Left forelimb (tissue), 1 donor: Measurements from ENCODE around the gene TTC32.

Experiments used
- DNase-seq: peaks from one replicate; pipeline ENCODE4 v3.0.0-alpha.2; 2018; ENCODE audit warnings: low spot score

Gene TTC32

DNA sequence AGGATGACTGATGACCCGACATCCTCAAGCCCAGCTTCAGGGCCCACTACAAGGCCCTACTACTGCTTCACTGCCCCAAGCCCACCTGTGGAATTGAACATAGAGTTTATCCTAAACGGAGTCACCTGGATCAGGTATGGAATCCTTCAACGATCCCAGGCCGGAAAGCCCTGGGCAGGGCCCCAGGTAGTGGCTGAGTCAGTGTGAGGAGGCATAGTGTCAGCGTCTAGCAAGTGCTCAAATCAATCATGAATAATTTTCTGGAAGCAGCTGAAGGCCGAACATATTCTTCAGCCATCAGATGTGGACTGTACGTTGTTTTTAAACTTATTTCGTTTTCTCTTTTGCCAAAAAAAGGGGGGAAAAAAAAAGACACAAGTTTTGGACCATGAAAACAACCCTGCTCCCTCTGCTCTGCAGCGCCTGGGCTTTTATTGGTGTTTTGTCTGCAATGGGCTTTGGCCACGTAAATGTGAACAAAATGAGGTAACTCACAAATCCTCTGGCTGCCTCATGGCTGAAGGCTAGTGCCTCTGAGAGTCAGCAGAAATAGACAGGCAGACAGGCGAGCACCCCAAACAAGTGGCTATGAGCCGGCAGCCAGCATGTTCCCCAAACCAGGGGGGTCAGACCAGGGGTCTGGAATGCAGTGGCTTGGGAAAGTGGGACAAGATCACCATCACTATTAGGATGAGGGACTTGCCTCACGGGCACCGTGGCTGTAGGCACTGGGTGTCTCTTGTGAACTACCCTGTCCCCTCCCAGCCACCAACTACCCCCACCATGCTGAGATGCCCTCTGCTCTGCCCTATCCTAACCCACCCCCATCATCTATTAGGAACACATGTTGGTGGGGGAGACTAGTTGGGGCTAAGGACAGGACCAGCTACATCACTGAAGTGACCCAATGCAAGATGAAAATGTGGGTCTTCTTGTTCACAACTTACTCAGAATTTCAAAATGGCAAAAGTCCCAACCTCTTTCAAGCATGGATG, 51.4 kb downstream of the TTC32 start:
- DNase-seq, result peak; percentile 49

DNA sequence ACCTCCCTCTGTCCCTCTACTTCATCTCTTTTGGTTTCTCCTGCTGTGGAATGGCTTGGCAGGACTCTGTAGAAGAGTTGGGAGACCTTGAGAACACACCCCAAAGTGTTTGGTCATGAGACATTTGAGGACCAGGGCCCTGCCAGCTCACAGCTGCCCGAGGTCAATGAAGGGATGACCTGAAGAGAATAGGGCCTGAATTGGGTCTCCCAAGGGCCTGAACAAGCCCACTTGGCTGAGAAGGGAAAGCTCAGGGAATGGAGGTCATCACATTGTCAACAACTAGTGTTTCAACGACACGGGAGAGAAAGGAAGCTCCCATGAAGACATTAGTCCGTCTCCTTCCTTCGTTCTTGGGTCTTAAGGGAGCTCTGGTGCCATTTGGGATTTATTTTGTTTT, 52.8 kb downstream of the TTC32 start:
- peak; percentile 25 for DNase-seq

DNA sequence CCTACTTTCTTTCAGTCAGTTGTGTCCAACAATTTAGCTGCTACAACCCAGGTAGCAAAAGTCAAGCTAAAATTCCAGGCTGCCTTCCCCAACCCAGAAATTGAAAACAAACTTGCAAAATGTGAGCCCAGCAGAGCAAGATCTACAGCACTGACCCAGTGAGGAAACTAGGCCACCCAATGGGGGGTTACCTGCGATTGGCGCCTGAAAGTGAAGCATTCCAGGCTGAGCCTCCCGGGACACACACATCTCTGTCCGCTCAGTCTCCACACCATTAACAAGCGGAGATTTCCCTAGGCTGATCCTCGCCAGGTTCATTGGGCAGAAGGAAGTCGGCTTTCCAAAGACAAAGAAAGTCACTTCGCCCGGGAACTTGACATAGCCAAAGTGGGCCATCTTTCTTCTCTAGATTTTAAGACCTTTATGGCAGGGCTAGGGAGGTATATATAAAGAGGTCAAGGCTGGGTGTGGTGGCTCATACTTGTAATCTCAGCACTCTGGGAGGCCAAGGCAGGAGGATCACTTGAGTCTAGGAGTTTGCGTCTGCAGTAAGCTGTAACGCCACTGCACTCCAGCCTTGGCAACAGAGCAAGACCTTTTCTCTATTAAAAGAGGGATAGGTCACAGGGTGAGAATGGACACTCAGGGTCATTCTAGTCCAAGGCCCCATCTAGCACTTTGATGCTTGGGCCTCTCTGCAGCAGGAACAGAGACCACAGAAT, 53.6 kb downstream of the TTC32 start:
- peak; percentile 25 for DNase-seq

DNA sequence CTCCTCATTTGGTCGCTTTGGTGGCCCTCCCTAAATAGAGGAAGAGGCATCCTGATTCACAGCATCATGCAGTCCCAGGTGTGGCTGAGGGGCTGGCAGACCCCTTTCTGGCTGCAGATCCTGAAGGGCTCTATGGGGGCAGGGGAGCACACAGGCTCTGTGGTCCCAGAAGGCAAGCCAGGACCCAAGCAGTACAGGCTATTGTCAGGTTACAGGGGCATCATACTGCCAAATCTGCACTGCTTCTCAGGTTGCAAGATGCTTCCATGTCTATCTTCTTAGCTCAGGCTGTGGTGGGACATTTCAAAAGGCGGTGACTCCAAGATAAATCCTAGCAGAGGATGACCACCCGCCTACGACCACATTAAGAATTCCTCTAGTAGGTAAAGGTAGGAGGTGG, 54.3 kb downstream of the TTC32 start:
- peak; percentile 42 for DNase-seq
